Neutrophil (primary cell): ENCODE measurements around the gene MBD6.
"Not testable (repeated sequence)": the region's sequence is repeated elsewhere in the genome, so short reads cannot be mapped to it uniquely, and the experiment has no call there.

ENCODE experiments used
- H3K27ac ChIP-seq: fragments of 200-600 bp; sonication (generic); 2 replicates; pipeline ENCODE4 v1.5.1; 2016; ENCODE audit warnings: mild to moderate bottlenecking, moderate library complexity
- H3K27me3 ChIP-seq: fragments of 200-600 bp; sonication (generic); 2 replicates; pipeline ENCODE4 v1.6.0; 2016; ENCODE audit warnings: mild to moderate bottlenecking
- H3K36me3 ChIP-seq: fragments of 200-600 bp; sonication (generic); 2 replicates; pipeline ENCODE4 v1.5.1; 2017
- H3K4me1 ChIP-seq, 2 experiments: fragments of 200-600 bp in 1 of 2; sonication (generic) in 1 of 2; 1 replicate in 1 of 2; 2 replicates in 1 of 2; pipeline versions ENCODE4 v1.5.1 to v1.6.1; 2013 to 2016; ENCODE audit warnings: low read depth in 1 of 2, low read length in 1 of 2, mild to moderate bottlenecking in 1 of 2, moderate library complexity in 1 of 2; ENCODE audit not compliant: control insufficient read depth in 1 of 2, insufficient read depth in 1 of 2
- H3K4me3 ChIP-seq, 2 experiments: fragments of 200-600 bp in 1 of 2; sonication (generic) in 1 of 2; 1 replicate in 1 of 2; 2 replicates in 1 of 2; pipeline ENCODE4 v1.5.1; 2013 to 2016; ENCODE audit warnings: low read depth in 1 of 2, low read length in 1 of 2, mild to moderate bottlenecking in 1 of 2, moderate library complexity in 1 of 2
- H3K9me3 ChIP-seq: fragments of 200-600 bp; sonication (generic); 2 replicates; pipeline ENCODE4 v1.5.1; 2016
- CTCF ChIP-seq: fragments of 200-600 bp; sonication (generic); IDR thresholded peaks from 2 replicates; pipeline ENCODE4 v1.5.1; 2016; ENCODE audit warnings: antibody characterized with exemption

Gene MBD6

GRCh38 chr12:57515408-57515933 is 7.2 kb upstream of the MBD6 start:
- Histone ChIP-seq H3K36me3 (peaks cover 82% of the 10 kb centered on the region), H3K9me3 (no peaks in the 10 kb centered on the region), H3K4me1 (peaks cover 15 to 18% of the 10 kb centered on the region in 2 experiments), H3K4me3 (no peak overlapping the region), H3K27me3 (no peaks in the 10 kb centered on the region), H3K27ac (peak overlapping the region; percentile 100)
- no peak for TF ChIP-seq CTCF

- no peak for TF ChIP-seq CTCF
- Histone ChIP-seq H3K27ac (peak overlapping the region; percentile 100), H3K4me1 (peaks cover 19 to 22% of the 10 kb centered on the region in 2 experiments), H3K27me3 (no peaks in the 10 kb centered on the region), H3K36me3 (peaks cover 77% of the 10 kb centered on the region), H3K4me3 (no peak overlapping the region), H3K9me3 (no peaks in the 10 kb centered on the region)
Observed at GRCh38 chr12:57515934-57516541, 6.6 kb upstream of the MBD6 start.

GRCh38 chr12:57516617-57517153 is 5.9 kb upstream of the MBD6 start:
- Histone ChIP-seq H3K27ac (peak overlapping the region; percentile 100), H3K36me3 (peaks cover 71% of the 10 kb centered on the region), H3K4me1 (peaks cover 25 to 29% of the 10 kb centered on the region in 2 experiments), H3K27me3 (no peaks in the 10 kb centered on the region), H3K4me3 (no peak overlapping the region), H3K9me3 (no peaks in the 10 kb centered on the region)
- no peak for TF ChIP-seq CTCF

- TF ChIP-seq CTCF, result no peak
- H3K36me3 ChIP-seq, result peaks cover 66% of the 10 kb centered on the region
- no peaks in the 10 kb centered on the region for H3K27me3 ChIP-seq
- H3K4me1 ChIP-seq, result peaks cover 30 to 34% of the 10 kb centered on the region in 2 experiments
- H3K9me3 ChIP-seq, result no peaks in the 10 kb centered on the region
- H3K27ac ChIP-seq, result peak overlapping the region; percentile 100
- H3K4me3 ChIP-seq, result no peak overlapping the region
Observed at GRCh38 chr12:57517187-57517586, 5.4 kb upstream of the MBD6 start.

GRCh38 chr12:57517718-57518117 is 4.9 kb upstream of the MBD6 start:
- not testable (repeated sequence) for H3K27me3 ChIP-seq, H3K9me3 ChIP-seq, H3K4me3 ChIP-seq
- Histone ChIP-seq H3K36me3 (peaks cover 61% of the 10 kb centered on the region), H3K4me1 (peaks cover 33 to 35% of the 10 kb centered on the region in 2 experiments), H3K27ac (peak overlapping the region; percentile 100)

- Histone ChIP-seq H3K27me3 (no peaks in the 10 kb centered on the region), H3K4me3 (peak overlapping the region; percentile 78 to 98), H3K36me3 (peaks cover 54% of the 10 kb centered on the region), H3K4me1 (peaks cover 35 to 37% of the 10 kb centered on the region in 2 experiments), H3K9me3 (no peaks in the 10 kb centered on the region), H3K27ac (peak overlapping the region; percentile 100)
- TF ChIP-seq CTCF, result no peak
Observed at GRCh38 chr12:57518176-57518919, 4.3 kb upstream of the MBD6 start.
